Esophagus muscularis mucosa (tissue), 3 donors: ENCODE measurements around the gene EXOC6B.

ENCODE experiments used
- CTCF ChIP-seq, 3 experiments: fragments of 200-600 bp in 2 of 3; fragments of 450-650 bp in 1 of 3; sonication (generic) in 2 of 3; IDR thresholded peaks; one replicate each; pipeline ENCODE4 v1.5.1; 2017 to 2019; ENCODE audit warnings: antibody characterized with exemption in 3 of 3, mild to moderate bottlenecking in 2 of 3, moderate library complexity in 1 of 3
- POLR2AphosphoS5 ChIP-seq, 2 donors: sonication (generic); formaldehyde crosslinking; IDR thresholded peaks; one replicate each; pipeline ENCODE4 v1.6.1; 2017; ENCODE audit warnings: antibody characterized with exemption in 2 of 2

- no peak for TF ChIP-seq CTCF (IDR thresholded peaks at IDR 0.05)
- no peak for TF ChIP-seq POLR2AphosphoS5 (IDR thresholded peaks at IDR 0.05)
Observed at GRCh38 chr2:72830273-72830672, 4.4 kb upstream of the EXOC6B start.
